ENCODE results near the gene RNPEPL1.
A peak's percentile ranks its signal among the peaks of the same experiment; 100 is the strongest.

RNPEPL1 gene

GRCh38 chr2:240603846-240604245 lies 35.6 kb downstream of the RNPEPL1 start:
- H3K4me3 ChIP-seq (ENCODE audit: low read depth, low read length): no peak overlapping the region
- TF ChIP-seq MYC (IDR thresholded peaks at IDR 0.05; ENCODE audit: low read depth, low read length) (no peak), MAX (IDR thresholded peaks at IDR 0.05; ENCODE audit: low read depth, low read length) (no peak), POLR2A (IDR thresholded peaks at IDR 0.05; ENCODE audit: extremely low read depth, insufficient read length) (no peak), CTCF (IDR thresholded peaks at IDR 0.05; ENCODE audit: low read depth, low read length) (no peak)
- no peak for DNase-seq (ENCODE audit: low read depth)

GRCh38 chr2:240604291-240604938 lies 36.1 kb downstream of the RNPEPL1 start:
- DNase-seq (ENCODE audit: low read depth): peak; percentile 55
- no peak overlapping the region for H3K4me3 ChIP-seq (ENCODE audit: low read depth, low read length)
- TF ChIP-seq CTCF (IDR thresholded peaks at IDR 0.05; ENCODE audit: low read depth, low read length) (peak; percentile 67), MAX (IDR thresholded peaks at IDR 0.05; ENCODE audit: low read depth, low read length) (no peak), POLR2A (IDR thresholded peaks at IDR 0.05; ENCODE audit: extremely low read depth, insufficient read length) (no peak), MYC (IDR thresholded peaks at IDR 0.05; ENCODE audit: low read depth, low read length) (no peak)

GRCh38 chr2:240604939-240605716 lies 36.8 kb downstream of the RNPEPL1 start:
- H3K4me3 ChIP-seq (ENCODE audit: low read depth, low read length): no peak overlapping the region
- TF ChIP-seq MAX (IDR thresholded peaks at IDR 0.05; ENCODE audit: low read depth, low read length) (no peak), CTCF (IDR thresholded peaks at IDR 0.05; ENCODE audit: low read depth, low read length) (no peak), MYC (IDR thresholded peaks at IDR 0.05; ENCODE audit: low read depth, low read length) (no peak), POLR2A (IDR thresholded peaks at IDR 0.05; ENCODE audit: extremely low read depth, insufficient read length) (no peak)
- no peak for DNase-seq (ENCODE audit: low read depth)

GRCh38 chr2:240605867-240606743 lies 37.8 kb downstream of the RNPEPL1 start:
- TF ChIP-seq POLR2A (IDR thresholded peaks at IDR 0.05; ENCODE audit: extremely low read depth, insufficient read length): no peak
- TF ChIP-seq CTCF (IDR thresholded peaks at IDR 0.05; ENCODE audit: low read depth, low read length): no peak
- TF ChIP-seq MYC (IDR thresholded peaks at IDR 0.05; ENCODE audit: low read depth, low read length): no peak
- no peak for DNase-seq (ENCODE audit: low read depth)
- no peak overlapping the region for H3K4me3 ChIP-seq (ENCODE audit: low read depth, low read length)

GRCh38 chr2:240611601-240612210 lies 43.4 kb downstream of the RNPEPL1 start:
- peak; percentile 87 for DNase-seq (ENCODE audit: low read depth)
- TF ChIP-seq MYC (IDR thresholded peaks at IDR 0.05; ENCODE audit: low read depth, low read length): peak; percentile 66
- TF ChIP-seq CTCF (IDR thresholded peaks at IDR 0.05; ENCODE audit: low read depth, low read length): no peak
- peak; percentile 71 for TF ChIP-seq MAX (IDR thresholded peaks at IDR 0.05; ENCODE audit: low read depth, low read length)
- no peak for TF ChIP-seq POLR2A (IDR thresholded peaks at IDR 0.05; ENCODE audit: extremely low read depth, insufficient read length)
- no peak overlapping the region for H3K4me3 ChIP-seq (ENCODE audit: low read depth, low read length)

Data from NB4 (cell line).